H1 (cell line): ENCODE data around the gene TRIM5. TPM values are rescaled to one million over a fixed set of nuclear protein-coding genes. Genes with fewer than 3 reads are reported as not detected.

Experiments
- CTCF ChIA-PET: fragments of 300-600 bp; sonication (Branson Sonifier 250); formaldehyde crosslinking; loops from one replicate; lab custom pipeline; 2021; ENCODE audit not compliant: partially characterized antibody; lab: Charles Lee
- POLR2A ChIA-PET: fragments of 300-600 bp; sonication (Branson Sonifier 250); formaldehyde crosslinking; loops from one replicate; lab custom pipeline; 2021; ENCODE audit warnings: inconsistent platforms; ENCODE audit not compliant: partially characterized antibody; lab: Charles Lee
- DNase-seq, 2 experiments: peaks; one replicate each; pipeline versions ENCODE4 v3.0.0 to v3.0.0-alpha.2; 2010 to 2022; ENCODE audit warnings: low spot score in 2 of 2, low read depth in 1 of 2, mixed read lengths in 1 of 2
- FAIRE-seq: peaks from 2 replicates; lab custom pipeline; 2011; peaks lifted over from hg19 to GRCh38; lab: Jason Lieb, UNC
- H2AFZ ChIP-seq: 2 replicates; pipeline ENCODE4 v1.8.1; 2012; ENCODE audit warnings: low read length, inconsistent platforms
- H2AK5ac ChIP-seq: 2 replicates; pipeline ENCODE4 v1.6.1; 2013; ENCODE audit warnings: low read depth, low read length
- H2BK120ac ChIP-seq: replicated peaks from 2 replicates; pipeline ENCODE3; 2013; ENCODE audit warnings: low read depth, low read length, inconsistent platforms
- H2BK12ac ChIP-seq: 2 replicates; pipeline ENCODE4 v1.6.1; 2013; ENCODE audit warnings: low read depth, low read length
- H2BK15ac ChIP-seq: 2 replicates; pipeline ENCODE4 v1.6.1; 2013; ENCODE audit warnings: low read length
- H2BK20ac ChIP-seq: 2 replicates; pipeline ENCODE4 v1.6.1; 2013; ENCODE audit warnings: low read length
- H2BK5ac ChIP-seq: 2 replicates; pipeline ENCODE4 v1.6.1; 2013; ENCODE audit warnings: low read depth, low read length
- H3K14ac ChIP-seq: 2 replicates; pipeline ENCODE4 v1.6.1; 2013; ENCODE audit warnings: inconsistent platforms; ENCODE audit not compliant: insufficient read length
- H3K18ac ChIP-seq: 2 replicates; pipeline ENCODE4 v1.6.1; 2013; ENCODE audit warnings: low read length; ENCODE audit errors: extremely low read depth
- H3K23ac ChIP-seq: 2 replicates; pipeline ENCODE4 v1.6.1; 2013; ENCODE audit warnings: inconsistent platforms; ENCODE audit not compliant: insufficient read length
- H3K23me2 ChIP-seq: 2 replicates; pipeline ENCODE4 v1.6.1; 2013; ENCODE audit warnings: low read depth, low read length
- H3K27ac ChIP-seq: 2 replicates; pipeline ENCODE4 v1.6.1; 2011; ENCODE audit warnings: low read depth, low read length, inconsistent platforms
- H3K27me3 ChIP-seq, 4 experiments: replicated peaks in 1 of 4; 1 replicate in 1 of 4; 2 replicates in 3 of 4; pipeline versions ENCODE4 v1.6.1 to v1.8.1; 2011 to 2013; ENCODE audit warnings: low read length in 3 of 4, mild to moderate bottlenecking in 3 of 4, inconsistent platforms in 2 of 4, mixed read lengths in 2 of 4, moderate library complexity in 1 of 4; ENCODE audit not compliant: control insufficient read depth in 3 of 4, insufficient read depth in 3 of 4; ENCODE audit errors: extremely low read depth in 1 of 4
- H3K36me3 ChIP-seq, 4 experiments: 2 replicates each; pipeline versions ENCODE4 v1.6.1 to v1.8.1; 2011 to 2013; ENCODE audit warnings: mild to moderate bottlenecking in 4 of 4, low read length in 3 of 4, moderate library complexity in 2 of 4, control low read depth in 1 of 4, inconsistent platforms in 1 of 4; ENCODE audit not compliant: insufficient read depth in 4 of 4, control insufficient read depth in 2 of 4
- H3K4ac ChIP-seq: replicated peaks from 2 replicates; pipeline ENCODE3; 2013; ENCODE audit warnings: low read length, low read depth, mixed read lengths, inconsistent platforms; ENCODE audit not compliant: insufficient read length
- H3K4me1 ChIP-seq, 4 experiments: replicated peaks in 1 of 4; 1 replicate in 1 of 4; 2 replicates in 3 of 4; pipeline versions ENCODE4 v1.6.1 to v1.8.1; 2011 to 2013; ENCODE audit warnings: low read length in 3 of 4, inconsistent platforms in 2 of 4, mixed read lengths in 1 of 4; ENCODE audit not compliant: insufficient read depth in 4 of 4, control insufficient read depth in 3 of 4
- H3K4me2 ChIP-seq, 2 experiments: 2 replicates each; pipeline versions ENCODE4 v1.6.1 to v1.8.1; 2011 to 2013; ENCODE audit warnings: low read depth in 2 of 2, low read length in 2 of 2, control low read depth in 1 of 2, inconsistent platforms in 1 of 2, mild to moderate bottlenecking in 1 of 2; ENCODE audit not compliant: insufficient read depth in 1 of 2
- H3K4me3 ChIP-seq, 4 experiments: fragments of 200-600, 300-600 bp in 1 of 4; sonication (generic), shearing (Covaris generic), sonication (Bioruptor Twin) in 1 of 4; 2 replicates each; pipeline versions ENCODE4 v1.5.1 to v1.8.1; 2011 to 2016; ENCODE audit warnings: low read length in 4 of 4, low read depth in 3 of 4, control low read depth in 2 of 4, inconsistent platforms in 2 of 4, mild to moderate bottlenecking in 2 of 4, mixed read lengths in 1 of 4, moderate library complexity in 1 of 4; ENCODE audit not compliant: insufficient read depth in 2 of 4; ENCODE audit errors: extremely low read depth in 1 of 4
- H3K56ac ChIP-seq: replicated peaks from 2 replicates; pipeline ENCODE3; 2013; ENCODE audit warnings: low read depth, mild to moderate bottlenecking, mixed read lengths, low read length, inconsistent platforms; ENCODE audit not compliant: insufficient read length
- H3K79me1 ChIP-seq: 2 replicates; pipeline ENCODE4 v1.6.1; 2013; ENCODE audit warnings: low read depth, low read length, control low read depth
- H3K79me2 ChIP-seq, 2 experiments: 2 replicates each; pipeline versions ENCODE4 v1.6.1 to v1.8.1; 2012 to 2013; ENCODE audit warnings: low read length in 2 of 2, mild to moderate bottlenecking in 2 of 2, inconsistent platforms in 1 of 2; ENCODE audit not compliant: insufficient read depth in 2 of 2, control insufficient read depth in 1 of 2
- H3K9ac ChIP-seq, 4 experiments: replicated peaks in 1 of 4; 1 replicate in 1 of 4; 2 replicates in 3 of 4; pipeline versions ENCODE4 v1.6.1 to v1.8.1; 2011 to 2013; ENCODE audit warnings: low read depth in 3 of 4, low read length in 3 of 4, control low read depth in 2 of 4, mild to moderate bottlenecking in 2 of 4, moderate library complexity in 2 of 4, inconsistent platforms in 1 of 4; ENCODE audit errors: extremely low read depth in 1 of 4
- H3K9me3 ChIP-seq, 2 experiments: 2 replicates each; pipeline versions ENCODE4 v1.6.1 to v1.8.1; 2012 to 2013; ENCODE audit warnings: mild to moderate bottlenecking in 2 of 2, moderate library complexity in 2 of 2, control low read depth in 1 of 2, inconsistent platforms in 1 of 2, low read depth in 1 of 2, low read length in 1 of 2, mixed read lengths in 1 of 2; ENCODE audit not compliant: insufficient read depth in 2 of 2
- H4K20me1 ChIP-seq, 2 experiments: replicated peaks in 1 of 2; 2 replicates each; pipeline versions ENCODE3 to v1.8.1; 2011 to 2013; ENCODE audit warnings: inconsistent platforms in 2 of 2, low read length in 2 of 2, mild to moderate bottlenecking in 1 of 2; ENCODE audit not compliant: insufficient read depth in 2 of 2, control insufficient read depth in 1 of 2
- H4K5ac ChIP-seq: 2 replicates; pipeline ENCODE4 v1.6.1; 2013; ENCODE audit warnings: low read length, low read depth, mixed read lengths, inconsistent platforms; ENCODE audit not compliant: insufficient read length
- H4K8ac ChIP-seq: 2 replicates; pipeline ENCODE4 v1.8.0; 2013; ENCODE audit warnings: mild to moderate bottlenecking, moderate library complexity, low read length, inconsistent platforms; ENCODE audit not compliant: insufficient read depth; ENCODE audit errors: extremely low read depth
- H4K91ac ChIP-seq: replicated peaks from 2 replicates; pipeline ENCODE3; 2013; ENCODE audit warnings: low read length, mixed read lengths, inconsistent platforms; ENCODE audit not compliant: insufficient read length
- ASH2L ChIP-seq: fragments of 200-600, 300-600 bp; sonication (generic); IDR thresholded peaks from one replicate; pipeline ENCODE4 v1.7.1; 2017; ENCODE audit warnings: low read length
- CEBPB ChIP-seq: IDR thresholded peaks from 2 replicates; pipeline ENCODE4 v1.6.1; 2012; ENCODE audit warnings: low read depth, low read length
- RFX5 ChIP-seq: IDR thresholded peaks from 2 replicates; pipeline ENCODE4 v1.6.1; 2011; ENCODE audit warnings: low read depth, low read length, improper control_type of control experiment, borderline replicate concordance
- TCF12 ChIP-seq: IDR thresholded peaks from 2 replicates; pipeline ENCODE4 v1.6.1; 2011; ENCODE audit warnings: low read depth, mild to moderate bottlenecking, low read length
- WGBS, 2 experiments: shearing (Covaris generic) in 1 of 2; methylation state at CpG; one replicate each; pipeline versions ENCODE4 v1.1.6 to v1.1.7; 2013 to 2015; ENCODE audit warnings: low lambda C conversion rate in 2 of 2, mixed read lengths in 2 of 2, inconsistent platforms in 1 of 2, low coverage in 1 of 2, missing lambda C conversion rate in 1 of 2; ENCODE audit not compliant: insufficient replicate concordance in 2 of 2, insufficient coverage in 1 of 2, insufficient read length in 1 of 2; ENCODE audit errors: extremely low coverage in 1 of 2, missing lambda C conversion rate in 1 of 2; 5-methylcytosine and 5-hydroxymethylcytosine counted together
- polyA plus RNA-seq, 7 experiments: library from polyadenylated mRNA; depleted of rRNA in 3 of 7; stranded (reverse) in 5 of 7; unstranded in 2 of 7; fragments of >200 nt in 5 of 7; fragments of 200-250 nt in 2 of 7; gene quantifications; 1 replicate in 5 of 7; 2 replicates in 1 of 7; 4 replicates in 1 of 7; pipeline versions ENCODE4 v1.2.1 to v1.2.3, GENCODE V29; 2011 to 2013; ENCODE audit warnings: missing spikeins in 2 of 7, mixed read lengths in 2 of 7
- total RNA-seq: library from RNA; stranded (reverse); fragmentation: NEBNext Ultra II Directional; extraction: Animal tissue kit (Norgen Biotek cat#: 25700); gene quantifications from 2 replicates; pipeline ENCODE4 v1.2.1, GENCODE V29; 2021

TRIM5 gene
- total and polyA plus RNA-seq, 2 of the 8 experiments (the other 6 are each of a cell fraction or from before 2014, with no cell fraction given): 23.5 to 35.5 TPM

DNA sequence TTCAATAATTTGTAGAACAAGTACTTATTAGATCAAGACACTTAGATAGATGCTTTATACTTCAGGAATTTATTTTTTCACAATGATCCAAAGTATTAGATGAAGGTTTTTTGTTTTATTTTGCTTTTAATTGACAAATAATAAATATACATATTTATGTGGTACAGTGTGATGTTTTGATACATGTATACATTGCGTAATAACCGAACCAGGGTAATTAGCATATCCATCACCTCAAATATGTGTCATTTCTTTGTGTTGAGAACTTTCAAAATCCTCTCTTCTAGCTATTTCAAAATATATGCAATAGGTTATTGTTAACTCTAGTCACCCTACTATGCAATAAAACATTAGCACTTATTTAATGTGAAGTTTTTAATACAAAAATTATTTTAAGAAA is 21.4 kb downstream of the TRIM5 start:
- Histone ChIP-seq H3K23me2 (no peaks in the 10 kb centered on the region), H2BK12ac (no peak overlapping the region), H2BK20ac (no peak overlapping the region), H3K4me1 (no peaks in the 10 kb centered on the region), H3K4ac (no peak overlapping the region), H2AK5ac (no peak overlapping the region), H4K20me1 (no peaks in the 10 kb centered on the region), H3K9ac (no peak overlapping the region), H3K36me3 (peaks cover 0 to 21% (median 6%) of the 10 kb centered on the region in 4 experiments; a peak in 4 of 8 replicates), H2BK15ac (no peak overlapping the region), H3K4me2 (no peak overlapping the region), H3K9me3 (no peaks in the 10 kb centered on the region), H3K4me3 (no peak overlapping the region), H3K27ac (no peak overlapping the region), H4K91ac (no peak overlapping the region), H2BK120ac (no peak overlapping the region), H2BK5ac (no peak overlapping the region), H3K79me1 (no peaks in the 10 kb centered on the region), H3K79me2 (no peaks in the 10 kb centered on the region), H3K27me3 (no peaks in the 10 kb centered on the region), H3K23ac (no peak overlapping the region), H3K56ac (no peak overlapping the region), H3K18ac (no peak overlapping the region), H2AFZ (no peak overlapping the region), H3K14ac (no peak overlapping the region), H4K8ac (no peak overlapping the region), H4K5ac (no peak overlapping the region)
- ChIA-PET POLR2A (no interaction called here), CTCF (no interaction called here)
- FAIRE-seq (no peak), DNase-seq (no peak)
- 98% methylated on average over 2 of the region's 2 CpGs; no CpG with 5 or more reads in 1 of the 2 experiments for WGBS, 2 experiments
- peak; percentile 81; the same call in 1 of the 2 replicates for TF ChIP-seq CEBPB
- TF ChIP-seq ASH2L: no peak
- no peak for TF ChIP-seq TCF12
- no peak for TF ChIP-seq RFX5
